IPS-18c (cell line): ENCODE data around the gene USP21.

ENCODE experiments used
- H3K4me3 ChIP-seq: 2 replicates; pipeline ENCODE4 v1.7.0; 2013; ENCODE audit warnings: low read depth, mild to moderate bottlenecking, low read length, moderate library complexity; ENCODE audit not compliant: insufficient read depth
- H3K9me3 ChIP-seq: one replicate; pipeline ENCODE4 v1.6.1; 2013; ENCODE audit warnings: mild to moderate bottlenecking, low read length, moderate library complexity; ENCODE audit not compliant: control insufficient read depth, insufficient read depth

USP21 gene

DNA sequence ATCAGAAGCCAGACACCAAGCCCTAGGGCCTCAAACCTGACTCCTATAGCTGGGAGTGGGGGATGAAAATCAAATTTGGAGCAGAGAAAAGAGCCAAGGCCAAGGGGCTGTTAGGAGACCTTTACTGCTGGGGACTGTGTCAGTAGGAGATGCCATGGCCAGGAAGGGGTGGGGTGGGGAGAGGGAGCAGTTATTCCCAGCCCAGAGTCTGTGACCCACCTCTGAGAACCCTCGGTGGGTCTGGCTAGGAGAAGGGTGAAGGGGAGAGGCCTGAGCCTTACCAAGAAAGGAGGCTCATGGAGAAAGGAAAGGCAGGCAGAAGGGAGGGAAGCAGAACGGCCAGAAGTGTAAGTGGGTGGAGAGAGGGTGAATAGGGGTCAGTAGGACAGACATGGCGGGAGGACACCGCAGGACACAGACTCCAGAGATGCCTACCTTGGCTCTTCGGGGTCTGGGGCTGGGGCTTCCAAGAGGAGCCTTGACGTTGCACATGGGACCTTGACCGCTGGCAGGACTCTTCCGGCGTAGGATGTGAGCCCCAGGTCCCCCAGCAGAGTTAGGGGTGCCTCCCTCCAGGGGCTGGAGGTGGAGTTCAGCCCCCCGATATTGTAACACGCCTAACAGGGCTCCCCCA, 38.4 kb downstream of the USP21 start:
- H3K9me3 ChIP-seq: no peaks in the 10 kb centered on the region
- peak overlapping the region; percentile 45 for H3K4me3 ChIP-seq

DNA sequence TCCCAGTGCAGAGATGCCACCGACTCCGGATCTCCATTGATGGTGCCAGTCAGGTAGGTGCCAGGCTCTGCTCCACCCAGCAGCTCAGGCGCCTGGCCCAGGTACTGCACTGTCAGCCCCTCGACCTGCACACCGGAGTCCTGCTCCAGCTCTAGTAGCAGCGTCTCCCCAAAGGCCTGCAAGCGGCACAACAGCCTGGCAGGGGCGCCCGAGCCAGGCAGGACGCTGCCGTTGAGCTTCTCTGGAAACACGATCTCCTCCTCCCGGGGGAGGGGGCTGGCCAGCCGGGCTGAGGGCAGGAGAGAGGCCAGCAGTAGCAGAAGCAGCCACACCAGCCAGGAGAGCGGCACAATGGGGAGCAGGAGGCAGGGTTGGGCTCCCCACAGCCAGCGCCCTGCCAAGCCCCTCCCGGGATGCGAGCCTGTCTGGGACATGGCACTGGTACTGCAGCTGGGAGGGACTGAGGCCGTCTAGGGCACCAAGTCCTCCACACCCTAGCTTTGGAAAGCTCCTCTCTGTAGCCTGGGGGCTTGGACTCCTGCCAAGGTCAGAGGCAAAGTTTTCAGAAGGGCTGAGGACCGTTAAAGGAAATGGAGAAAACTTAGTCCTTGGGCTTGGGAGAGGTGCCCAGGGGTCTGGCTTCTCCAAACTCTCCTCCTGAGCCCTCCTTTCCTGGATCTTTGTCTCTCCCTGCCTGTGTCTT, 39.0 kb downstream of the USP21 start:
- no peaks in the 10 kb centered on the region for H3K9me3 ChIP-seq
- H3K4me3 ChIP-seq: peak overlapping the region; percentile 45

DNA sequence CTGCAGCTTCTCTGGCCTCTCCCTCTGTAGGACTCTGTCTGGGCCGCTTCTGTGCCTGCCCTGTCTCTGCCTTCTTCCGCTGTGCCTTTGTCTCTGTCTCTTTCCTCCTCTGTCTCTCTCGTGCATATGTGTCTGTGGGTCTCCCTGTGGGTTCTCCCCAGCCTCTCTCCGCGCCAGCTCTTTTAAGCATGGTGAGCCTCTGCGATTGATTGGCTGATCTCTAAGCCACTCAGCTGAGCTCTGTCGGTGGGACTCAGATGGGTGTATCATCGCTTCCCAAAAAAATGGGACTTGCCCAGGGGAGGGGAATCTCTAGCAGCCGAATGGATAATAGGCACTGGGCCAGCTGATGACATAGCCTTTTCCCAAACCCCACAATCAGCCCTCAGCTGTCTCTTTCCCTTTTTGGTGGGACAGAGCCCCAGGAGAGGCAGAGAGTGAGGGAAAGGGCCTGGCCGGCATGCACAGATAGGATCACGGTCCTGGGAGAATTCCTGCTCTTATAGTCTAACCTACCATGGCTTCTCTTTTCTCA, 39.7 kb downstream of the USP21 start, which contains the start of gene ADAMTS4:
Gene ADAMTS4 (minus strand): TSS at position 158 of the 535 bp plus-strand sequence. CDS start 427 bp downstream, outside the sequence.
- peak within 1 kb of the TSS; percentile 45 for H3K4me3 ChIP-seq
- H3K9me3 ChIP-seq: no peaks in the 10 kb centered on the region

DNA sequence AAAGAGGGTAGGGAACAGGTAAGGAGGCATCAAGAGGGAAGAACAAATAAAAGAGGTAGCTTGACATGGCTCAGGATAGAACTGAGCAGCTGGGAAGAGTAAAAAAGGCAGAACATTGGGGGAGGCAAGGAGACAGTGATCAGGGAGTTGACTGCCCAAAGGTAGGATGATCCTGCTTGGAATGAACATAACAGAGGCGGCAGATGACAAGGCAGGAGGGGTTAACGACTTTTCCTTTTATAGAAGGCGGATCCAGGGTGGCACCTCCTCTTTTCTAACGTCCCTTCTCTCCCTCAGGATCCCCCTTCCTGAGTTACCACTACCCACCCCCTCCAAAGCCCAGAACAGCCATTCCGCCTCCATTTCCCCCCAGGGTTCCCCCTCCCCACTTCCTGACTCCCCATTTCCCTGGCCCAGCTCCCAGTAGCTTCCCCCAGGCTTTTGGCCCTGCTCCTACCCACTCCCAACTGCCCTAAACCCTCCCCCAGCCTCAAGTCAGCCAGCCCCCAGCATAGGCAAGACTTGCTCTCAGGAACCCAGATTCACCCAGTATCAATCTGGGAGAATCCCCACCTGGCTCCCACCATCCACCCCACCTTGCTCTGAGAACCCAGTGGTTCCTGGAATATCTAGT, 40.3 kb downstream of the USP21 start:
- Histone ChIP-seq H3K9me3 (no peaks in the 10 kb centered on the region), H3K4me3 (0 out of 2 replicates have a peak overlapping the region, but pooled peaks have one; percentile 15)

DNA sequence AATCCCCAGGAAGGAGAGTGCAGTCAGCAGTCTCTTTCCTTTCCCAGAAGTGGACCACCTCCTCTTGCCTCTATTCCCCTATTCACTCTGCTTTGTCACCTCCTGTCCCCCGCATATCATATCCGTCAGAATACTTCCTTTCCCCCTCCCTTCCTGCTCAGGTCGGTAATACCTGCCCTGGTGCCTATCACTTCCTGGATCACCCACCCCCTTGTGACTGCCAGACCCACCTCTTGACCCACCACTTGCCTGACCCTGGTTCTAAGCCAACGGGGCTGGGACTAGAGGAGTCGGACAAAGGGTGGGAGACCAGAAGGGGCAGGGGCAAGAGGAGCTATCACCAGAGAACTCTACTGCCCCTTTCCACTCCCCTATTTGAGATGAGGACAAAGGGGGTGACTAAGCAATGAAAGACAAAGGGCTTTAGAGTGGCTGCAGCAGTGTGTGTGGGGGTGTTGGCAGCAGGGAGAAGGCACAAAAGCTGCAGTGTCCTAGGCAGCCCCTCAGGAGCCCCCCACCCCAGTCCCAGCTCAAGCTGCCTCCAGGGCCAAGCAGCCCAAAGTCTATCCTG, 41.2 kb downstream of the USP21 start:
- H3K4me3 ChIP-seq: peak overlapping the region; percentile 26; the same call in 1 of the 2 replicates
- H3K9me3 ChIP-seq: no peaks in the 10 kb centered on the region

DNA sequence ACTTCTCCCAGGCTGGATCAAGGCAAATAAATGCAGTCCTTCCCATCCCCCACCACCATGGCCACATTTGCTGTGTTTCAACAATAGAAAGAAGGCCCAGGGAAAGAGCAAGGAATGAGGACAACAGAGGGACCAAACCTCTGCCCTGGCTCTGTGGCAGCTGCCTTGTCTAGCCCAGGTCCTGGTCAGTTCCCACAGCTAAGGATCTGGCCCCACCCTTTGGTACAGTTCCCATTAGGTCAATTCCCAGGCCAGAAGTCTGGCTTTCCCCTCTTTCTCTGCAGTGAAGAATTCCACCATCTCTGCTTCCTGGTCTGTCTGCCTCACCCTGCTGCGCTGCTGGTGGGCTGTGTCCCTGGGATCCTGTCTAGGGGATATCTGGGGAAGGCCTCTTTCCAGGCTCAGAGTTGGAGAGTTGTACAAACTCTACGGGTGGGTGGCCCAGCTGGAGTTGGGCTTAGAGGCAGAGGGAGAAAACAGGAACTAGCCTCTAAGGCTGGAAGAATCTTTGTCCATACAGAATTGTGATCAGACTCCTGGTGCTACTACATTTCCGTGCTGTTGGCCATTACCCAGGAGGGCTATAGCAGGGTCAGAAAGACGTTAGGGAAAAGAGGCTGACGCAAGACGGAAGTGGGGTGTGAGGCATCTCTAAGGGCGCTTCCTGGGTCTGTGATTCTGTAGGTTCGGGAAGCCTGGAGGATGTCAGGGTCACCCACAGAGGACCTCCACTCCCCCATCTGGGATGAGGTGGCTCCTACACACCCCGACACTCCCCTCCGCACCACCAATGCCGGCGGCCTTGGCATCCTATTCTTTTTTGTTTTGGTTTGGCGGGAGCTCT, 41.9 kb downstream of the USP21 start:
- Histone ChIP-seq H3K4me3 (peak overlapping the region; percentile 93; the same call in 1 of the 2 replicates), H3K9me3 (no peaks in the 10 kb centered on the region)

DNA sequence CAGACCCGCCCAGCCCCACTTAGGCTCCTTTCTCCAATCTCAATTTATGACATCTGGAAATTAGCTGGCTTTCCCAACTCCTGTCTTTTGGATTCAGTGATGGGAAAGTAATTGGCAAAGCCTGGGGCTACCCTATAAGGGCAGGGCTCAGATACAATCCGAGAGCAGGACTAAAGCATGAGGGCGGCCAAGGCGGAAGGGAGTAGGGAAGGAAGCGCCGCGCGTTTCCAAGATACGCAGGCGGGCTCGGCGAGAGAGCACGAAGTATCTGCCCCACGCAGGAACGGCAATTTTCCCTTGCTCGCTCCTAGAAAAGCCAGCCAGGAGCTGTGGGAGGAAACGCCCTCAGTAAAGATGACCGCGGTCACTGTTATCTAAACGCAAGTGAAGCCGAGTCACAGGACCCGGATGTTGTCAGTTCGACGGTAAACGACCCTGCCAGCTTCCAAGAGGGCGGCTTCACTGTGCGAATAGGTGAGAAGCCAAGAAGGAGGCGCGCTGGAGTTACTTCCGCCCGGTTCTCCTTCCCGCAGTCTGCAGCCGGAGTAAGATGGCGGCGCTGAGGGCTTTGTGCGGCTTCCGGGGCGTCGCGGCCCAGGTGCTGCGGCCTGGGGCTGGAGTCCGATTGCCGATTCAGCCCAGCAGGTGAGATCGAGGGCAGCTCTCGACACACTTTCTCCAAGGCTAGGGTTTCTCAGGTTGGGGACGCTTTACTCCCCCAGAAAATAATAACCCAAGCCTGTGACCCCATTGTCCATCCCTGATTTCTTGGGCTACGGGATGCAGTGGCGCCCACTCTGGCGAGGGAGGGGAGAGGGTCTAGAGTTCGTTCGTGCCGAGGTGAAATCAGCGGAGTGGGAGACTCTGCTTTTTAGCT, 42.8 kb downstream of the USP21 start, which contains the start of gene NDUFS2:
Gene NDUFS2 (plus strand): TSS at position 532 of the 877 bp plus-strand sequence. CDS start 19 bp downstream, at position 551.
- peak within 1 kb of the TSS; percentile 93 for H3K4me3 ChIP-seq
- H3K9me3 ChIP-seq: no peaks in the 10 kb centered on the region

DNA sequence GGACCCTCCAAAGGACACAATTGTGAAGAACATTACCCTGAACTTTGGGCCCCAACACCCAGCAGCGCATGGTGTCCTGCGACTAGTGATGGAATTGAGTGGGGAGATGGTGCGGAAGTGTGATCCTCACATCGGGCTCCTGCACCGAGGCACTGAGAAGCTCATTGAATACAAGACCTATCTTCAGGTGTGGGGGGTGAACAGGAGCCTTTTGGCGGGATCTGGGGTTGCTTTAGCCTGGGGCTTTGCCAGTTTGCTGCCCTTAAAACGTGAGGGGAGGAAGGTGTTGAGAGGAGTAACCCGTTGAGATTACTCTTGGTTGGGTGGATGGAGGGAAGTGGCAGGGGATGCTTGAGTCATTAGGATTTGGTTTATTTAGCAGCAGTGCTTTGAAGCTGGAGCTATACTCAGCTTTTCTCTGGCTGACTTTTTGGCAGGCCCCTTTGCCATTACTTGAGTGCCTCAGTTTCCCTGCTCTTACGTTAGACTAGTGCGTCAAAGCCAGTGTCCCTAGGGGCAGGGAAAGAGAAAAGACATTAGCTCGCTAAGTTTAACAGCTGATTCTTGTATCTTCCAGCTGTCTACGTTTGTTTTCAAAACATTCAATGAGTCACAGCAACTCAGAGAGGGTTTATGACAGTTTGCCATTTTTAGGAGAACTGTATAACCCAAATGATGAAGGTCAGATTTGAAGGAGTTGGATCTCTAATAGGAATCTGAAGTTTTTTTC, 47.3 kb downstream of the USP21 start:
- H3K4me3 ChIP-seq: no peak overlapping the region
- peaks cover 2% of the 10 kb centered on the region for H3K9me3 ChIP-seq

DNA sequence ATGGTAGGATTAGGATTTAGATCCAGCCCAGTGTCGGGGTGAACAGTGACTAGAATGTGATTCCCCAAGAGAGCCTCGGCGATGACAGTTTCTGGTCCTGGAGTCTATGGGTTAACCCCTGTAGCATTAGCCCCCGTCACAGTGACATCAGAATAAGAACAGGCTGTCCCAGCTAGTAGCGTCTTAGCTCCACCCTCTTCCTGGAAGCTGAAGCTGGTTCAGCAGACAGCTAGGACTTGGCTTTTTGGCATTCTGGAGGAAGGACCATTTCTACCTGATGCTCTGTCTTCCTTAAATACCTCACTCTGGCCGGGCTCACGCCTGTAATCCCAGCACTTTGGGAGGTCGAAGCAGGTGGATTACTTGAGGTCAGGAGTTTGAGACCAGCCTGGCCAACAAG, 47.9 kb downstream of the USP21 start:
- Histone ChIP-seq H3K9me3 (peaks cover 2% of the 10 kb centered on the region), H3K4me3 (no peak overlapping the region; the same call in 1 of the 2 replicates)

DNA sequence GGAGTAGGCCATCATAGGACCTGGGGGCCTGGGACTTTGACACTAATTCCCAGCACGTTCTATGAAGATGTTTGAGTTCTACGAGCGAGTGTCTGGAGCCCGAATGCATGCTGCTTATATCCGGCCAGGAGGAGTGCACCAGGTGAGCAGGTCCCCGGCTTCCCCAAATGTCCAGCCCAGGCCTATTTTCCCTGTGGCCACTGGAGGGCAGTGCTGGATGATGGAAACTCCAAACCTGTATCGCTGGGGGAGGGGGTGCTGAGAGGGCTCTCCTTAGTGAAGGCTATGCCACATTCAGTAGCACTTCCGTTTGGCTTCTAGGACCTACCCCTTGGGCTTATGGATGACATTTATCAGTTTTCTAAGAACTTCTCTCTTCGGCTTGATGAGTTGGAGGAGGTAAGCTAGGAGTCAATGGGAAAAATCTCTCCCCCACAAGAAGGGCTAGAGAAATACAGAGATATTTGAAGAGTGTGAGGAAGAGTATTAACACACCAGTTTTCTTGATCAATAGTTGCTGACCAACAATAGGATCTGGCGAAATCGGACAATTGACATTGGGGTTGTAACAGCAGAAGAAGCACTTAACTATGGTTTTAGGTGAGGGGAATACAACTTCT, 50.6 kb downstream of the USP21 start:
- Histone ChIP-seq H3K9me3 (peaks cover 2% of the 10 kb centered on the region), H3K4me3 (no peak overlapping the region)

DNA sequence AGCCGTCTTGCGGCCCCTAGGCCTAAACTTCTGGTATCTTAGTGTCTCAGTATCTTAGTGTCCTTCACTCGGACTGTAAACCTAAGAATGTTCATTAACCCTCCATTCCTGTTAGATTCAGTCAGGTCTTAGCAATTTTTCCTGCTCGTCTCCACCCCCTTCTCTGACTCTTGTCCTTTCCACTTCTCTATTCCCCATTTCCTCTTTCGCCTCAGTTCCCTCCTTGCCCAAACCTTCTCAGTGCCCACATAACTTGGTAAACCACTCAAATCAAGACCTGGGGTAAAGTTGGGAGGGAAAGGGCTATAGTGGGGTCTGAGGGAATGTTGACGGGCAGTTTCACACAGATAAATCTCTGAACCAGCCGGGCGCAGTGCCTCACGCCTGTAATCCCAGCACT, 55.1 kb downstream of the USP21 start:
- Histone ChIP-seq H3K4me3 (no peak overlapping the region), H3K9me3 (peaks cover 2% of the 10 kb centered on the region)

DNA sequence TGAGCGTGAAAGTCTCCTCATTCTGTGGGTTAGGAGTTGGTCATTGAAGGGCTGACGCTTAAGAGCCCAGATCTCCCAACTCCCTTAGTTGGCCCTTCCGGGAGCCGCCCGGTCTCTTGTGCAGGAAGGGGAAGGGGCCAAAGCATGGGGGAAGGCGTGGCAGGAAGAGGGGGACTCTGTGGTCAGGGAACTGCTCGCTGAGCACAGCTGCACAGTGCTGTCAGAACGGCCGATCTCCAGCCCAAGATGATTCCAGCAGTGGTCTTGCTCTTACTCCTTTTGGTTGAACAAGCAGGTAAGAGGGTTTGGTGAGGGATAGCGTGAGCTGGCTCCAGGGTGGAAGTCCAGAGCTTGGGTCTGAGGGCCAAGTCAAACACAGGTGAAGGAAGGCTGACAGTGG, 55.8 kb downstream of the USP21 start, which contains the start of gene FCER1G:
Gene FCER1G (plus strand): TSS at position 220 of the 400 bp plus-strand sequence. CDS start 27 bp downstream, at position 247.
- H3K9me3 ChIP-seq: peaks cover 2% of the 10 kb centered on the region
- no peak within 1 kb of the TSS for H3K4me3 ChIP-seq
